GM18511 (cell line): ENCODE measurements around the gene OR1M1.

Experiments
- ATAC-seq: cut with Tn5 transposase; IDR thresholded peaks from one replicate; pipeline ENCODE4 v1.9.1; 2021; ENCODE audit warnings: mild to moderate bottlenecking, moderate library complexity; ENCODE audit not compliant: unreplicated experiment

OR1M1 gene

GRCh38 chr19:9075064-9075949 is 11.6 kb upstream of the OR1M1 start:
- ATAC-seq = no peak

DNA sequence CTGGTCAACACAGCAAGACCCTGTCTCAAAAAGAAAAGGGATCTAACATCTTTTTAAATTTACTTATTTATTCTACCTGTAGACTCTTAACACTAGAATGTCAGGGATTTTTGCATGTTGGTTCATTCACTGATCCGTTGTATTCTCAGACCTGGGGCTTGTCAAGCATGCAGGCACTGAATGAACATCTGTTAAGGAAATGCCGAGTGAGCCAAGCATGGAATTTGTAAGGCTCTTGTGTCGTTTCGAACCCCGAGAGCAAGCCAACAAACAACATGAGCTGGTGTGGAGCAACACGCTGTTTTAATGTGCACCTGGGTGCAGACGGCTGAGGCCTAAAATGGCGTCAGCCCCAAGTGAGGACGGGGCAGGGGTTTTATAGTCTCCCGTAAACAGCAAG is 10.0 kb upstream of the OR1M1 start:
- ATAC-seq = no peak

DNA sequence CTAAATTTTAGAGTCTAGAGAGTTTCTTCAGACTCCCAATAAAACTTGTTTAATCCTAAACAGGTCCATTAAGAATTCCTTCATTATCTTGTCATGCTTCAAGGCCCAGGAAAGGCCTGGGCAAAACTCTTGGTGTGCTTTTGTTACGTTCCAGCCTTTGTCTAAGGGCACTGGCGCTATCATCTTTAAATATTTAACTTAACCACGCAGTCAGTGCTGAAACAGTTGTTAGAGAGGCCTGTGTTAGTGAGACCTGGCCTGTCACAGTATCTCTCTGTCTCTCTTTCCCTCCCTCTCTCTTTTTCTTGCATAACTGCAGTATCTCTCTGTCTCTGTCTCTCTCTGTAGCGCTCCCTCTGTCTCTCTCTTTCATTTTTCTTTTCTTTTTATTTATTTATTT is 8.2 kb upstream of the OR1M1 start:
- no peak for ATAC-seq

GRCh38 chr19:9107375-9107774 is 20.5 kb downstream of the OR1M1 start, which contains the start of gene OR7G2:
OR7G2 (minus strand) TSS chr19:9107475; CDS start chr19:9103243, 4,232 bp downstream.
- no peak for ATAC-seq

GRCh38 chr19:9109959-9110358 is 23.1 kb downstream of the OR1M1 start:
- ATAC-seq = no peak

- no peak for ATAC-seq
Measured at GRCh38 chr19:9115307-9115813, 28.5 kb downstream of the OR1M1 start, which contains the start of gene OR7G1. OR7G1 (minus strand) TSS chr19:9115763; CDS start chr19:9115763, 0 bp downstream.

GRCh38 chr19:9116547-9116946 is 29.7 kb downstream of the OR1M1 start:
- ATAC-seq = no peak

GRCh38 chr19:9126900-9127405 is 40.1 kb downstream of the OR1M1 start, which contains the start of gene OR7G3:
OR7G3 (minus strand) TSS chr19:9126950; CDS start chr19:9126950, 0 bp downstream.
- no peak for ATAC-seq

GRCh38 chr19:9128171-9128570 is 41.3 kb downstream of the OR1M1 start:
- ATAC-seq = no peak

GRCh38 chr19:9130965-9131364 is 44.1 kb downstream of the OR1M1 start:
- ATAC-seq = no peak

DNA sequence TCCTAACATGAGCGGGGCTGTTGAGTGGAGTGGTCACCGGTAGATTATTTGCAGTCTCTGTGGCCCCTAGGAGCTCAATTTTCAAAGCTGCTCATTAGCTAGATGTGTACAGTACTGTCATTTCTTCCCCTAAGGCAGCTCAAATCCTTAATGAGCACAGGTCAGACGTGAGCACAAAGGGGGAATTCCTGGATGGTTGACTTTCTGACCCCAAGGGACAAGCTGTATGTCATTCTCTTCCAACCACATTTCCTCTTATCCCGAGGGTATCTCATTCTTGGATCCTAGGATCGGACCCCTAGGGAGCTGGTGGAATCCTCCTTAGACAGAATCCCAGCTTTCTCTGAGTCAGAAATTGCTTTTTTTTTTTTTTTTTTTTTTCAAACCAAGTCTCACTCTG is 45.6 kb downstream of the OR1M1 start:
- ATAC-seq = no peak

- peak; percentile 13 for ATAC-seq
Measured at GRCh38 chr19:9139609-9140158, 52.8 kb downstream of the OR1M1 start.

GRCh38 chr19:9140159-9140874 is 53.5 kb downstream of the OR1M1 start, which contains the start of gene ZNF317:
ZNF317 (plus strand) TSS chr19:9140397; CDS start chr19:9156017, 15,620 bp downstream.
- peak; percentile 94 for ATAC-seq

DNA sequence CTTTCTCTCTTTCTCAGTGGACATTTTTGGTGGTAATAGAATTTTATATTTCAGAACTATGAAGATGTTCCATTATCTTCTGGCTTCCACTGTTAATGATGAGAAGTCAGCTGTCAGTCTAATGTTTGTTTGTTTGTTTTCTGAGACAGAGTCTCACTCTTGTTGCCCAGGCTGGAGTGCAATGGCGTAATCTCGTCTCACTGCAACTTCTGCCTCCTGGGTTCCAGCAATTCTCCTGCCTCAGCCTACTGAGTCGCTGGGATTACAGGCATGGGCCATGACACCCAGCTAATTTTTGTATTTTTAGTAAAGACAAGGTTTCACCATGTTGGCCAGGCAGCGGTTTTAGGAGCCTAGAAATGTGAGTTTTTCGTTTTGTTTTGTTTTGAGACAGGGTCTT is 58.1 kb downstream of the OR1M1 start:
- no peak for ATAC-seq
